ENCODE measurements around the gene CUL4A.

DNA sequence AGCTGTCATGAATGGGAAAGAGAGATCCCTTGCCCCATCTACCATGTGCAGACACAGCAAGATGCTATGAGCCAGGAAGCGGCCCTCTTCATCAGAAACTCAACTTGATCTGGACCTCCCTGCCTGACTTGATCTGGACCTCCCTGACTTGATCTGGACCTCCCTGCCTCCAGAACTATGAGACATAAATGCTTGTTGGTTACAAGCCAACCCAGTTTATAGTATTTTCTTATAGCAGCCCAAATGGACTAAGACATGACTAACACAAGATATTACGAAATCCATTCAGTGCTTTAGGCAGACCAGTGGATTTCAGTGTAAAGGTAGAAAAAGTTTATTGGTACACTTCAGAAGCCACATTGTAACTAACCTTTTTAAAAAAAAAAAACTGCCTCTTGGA lies 16.5 kb upstream of the CUL4A start:
- TF ChIP-seq, protein P1, sequence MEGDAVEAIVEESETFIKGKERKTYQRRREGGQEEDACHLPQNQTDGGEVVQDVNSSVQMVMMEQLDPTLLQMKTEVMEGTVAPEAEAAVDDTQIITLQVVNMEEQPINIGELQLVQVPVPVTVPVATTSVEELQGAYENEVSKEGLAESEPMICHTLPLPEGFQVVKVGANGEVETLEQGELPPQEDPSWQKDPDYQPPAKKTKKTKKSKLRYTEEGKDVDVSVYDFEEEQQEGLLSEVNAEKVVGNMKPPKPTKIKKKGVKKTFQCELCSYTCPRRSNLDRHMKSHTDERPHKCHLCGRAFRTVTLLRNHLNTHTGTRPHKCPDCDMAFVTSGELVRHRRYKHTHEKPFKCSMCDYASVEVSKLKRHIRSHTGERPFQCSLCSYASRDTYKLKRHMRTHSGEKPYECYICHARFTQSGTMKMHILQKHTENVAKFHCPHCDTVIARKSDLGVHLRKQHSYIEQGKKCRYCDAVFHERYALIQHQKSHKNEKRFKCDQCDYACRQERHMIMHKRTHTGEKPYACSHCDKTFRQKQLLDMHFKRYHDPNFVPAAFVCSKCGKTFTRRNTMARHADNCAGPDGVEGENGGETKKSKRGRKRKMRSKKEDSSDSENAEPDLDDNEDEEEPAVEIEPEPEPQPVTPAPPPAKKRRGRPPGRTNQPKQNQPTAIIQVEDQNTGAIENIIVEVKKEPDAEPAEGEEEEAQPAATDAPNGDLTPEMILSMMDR (IDR thresholded peaks at IDR 0.05; ENCODE audit: low read depth, low read length): no peak
- TF ChIP-seq EZH2phosphoT487 (IDR thresholded peaks at IDR 0.05; ENCODE audit: low read depth): no peak

Measured in OCI-LY3 (cell line).